Mesothelial cell of epicardium (in vitro differentiated cells): ENCODE measurements around the gene KLHL3. TPM values are rescaled to one million over a fixed set of nuclear protein-coding genes. Genes with fewer than 3 reads are reported as not detected.

ENCODE experiments used
- DNase-seq, 2 experiments: peaks; one replicate each; pipeline ENCODE4 v3.0.0; 2021; ENCODE audit warnings: low spot score in 2 of 2; ENCODE audit not compliant: unreplicated experiment in 2 of 2
- H3K27ac Mint-ChIP-seq: 2 replicates; pipeline ENCODE4 v1.8.0; 2021; ENCODE audit warnings: mixed read lengths
- H3K27me3 Mint-ChIP-seq: 2 replicates; pipeline ENCODE4 v1.8.0; 2021; ENCODE audit warnings: low read depth, mixed read lengths
- H3K36me3 Mint-ChIP-seq: 2 replicates; pipeline ENCODE4 v1.8.0; 2021; ENCODE audit warnings: mixed read lengths
- H3K4me1 Mint-ChIP-seq: 2 replicates; pipeline ENCODE4 v1.8.0; 2021; ENCODE audit warnings: mixed read lengths
- H3K4me3 Mint-ChIP-seq: 2 replicates; pipeline ENCODE4 v1.8.0; 2021; ENCODE audit warnings: mild to moderate bottlenecking, moderate library complexity, mixed read lengths
- H3K9me3 Mint-ChIP-seq: 2 replicates; pipeline ENCODE4 v1.8.0; 2021; ENCODE audit warnings: mixed read lengths
- total RNA-seq: library from RNA; stranded (reverse); gene quantifications from 3 replicates; pipeline ENCODE4 v1.2.1, GENCODE V29; 2021
- TF ChIP-seq, protein P1 (sequence below): fragments of 200-600 bp; sonication (generic); IDR thresholded peaks from one replicate; pipeline ENCODE4 v1.5.0; 2021; ENCODE audit warnings: antibody characterized with exemption; ENCODE audit not compliant: unreplicated experiment

The KLHL3 gene
- total RNA-seq, 1 donor from 2014 or later, result 13.1 TPM

DNA sequence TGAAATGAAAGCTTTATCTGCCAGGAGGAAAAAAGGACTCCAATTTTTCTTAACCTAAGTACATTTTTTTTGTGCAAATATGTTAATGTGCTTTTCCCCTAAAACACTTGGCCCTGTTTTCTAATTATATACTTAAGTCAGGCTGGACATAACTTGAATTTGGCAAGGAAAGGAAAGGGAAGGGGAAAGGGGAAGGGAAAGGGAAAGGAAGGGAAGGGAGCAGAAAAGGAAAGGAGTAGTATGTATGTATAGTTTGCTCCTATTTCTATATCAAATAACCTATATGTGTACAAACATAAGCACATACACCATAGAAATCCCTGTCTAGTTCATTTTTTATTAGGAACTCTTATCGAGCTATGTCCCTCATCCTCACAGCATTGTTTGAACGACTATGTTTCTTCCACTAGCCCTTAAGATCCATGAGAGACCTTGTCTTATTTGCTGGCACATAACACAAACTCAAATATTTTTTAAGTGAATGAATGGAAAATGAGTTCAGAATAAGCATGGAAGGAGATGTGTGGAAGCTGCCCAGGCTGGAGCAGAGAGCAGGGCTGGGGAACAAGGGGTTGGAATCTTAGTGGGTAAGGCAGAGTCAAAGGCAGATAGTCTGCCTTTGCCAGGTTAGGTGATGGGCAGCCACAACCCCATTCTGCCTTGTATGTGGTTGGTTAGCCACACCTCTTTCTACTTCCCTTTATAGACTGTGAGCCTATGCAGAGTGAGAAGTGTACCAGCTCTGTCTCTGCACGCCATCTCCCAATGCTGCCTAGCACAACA, 70.0 kb downstream of the KLHL3 start:
- no peak for DNase-seq
- Mint-ChIP-seq H3K36me3 (peaks cover 6% of the 10 kb centered on the region), H3K9me3 (peaks cover under 1% of the 10 kb centered on the region), H3K27ac (no peak overlapping the region), H3K4me3 (no peak overlapping the region), H3K4me1 (peaks cover 3% of the 10 kb centered on the region), H3K27me3 (no peaks in the 10 kb centered on the region)
- TF ChIP-seq, protein P1, sequence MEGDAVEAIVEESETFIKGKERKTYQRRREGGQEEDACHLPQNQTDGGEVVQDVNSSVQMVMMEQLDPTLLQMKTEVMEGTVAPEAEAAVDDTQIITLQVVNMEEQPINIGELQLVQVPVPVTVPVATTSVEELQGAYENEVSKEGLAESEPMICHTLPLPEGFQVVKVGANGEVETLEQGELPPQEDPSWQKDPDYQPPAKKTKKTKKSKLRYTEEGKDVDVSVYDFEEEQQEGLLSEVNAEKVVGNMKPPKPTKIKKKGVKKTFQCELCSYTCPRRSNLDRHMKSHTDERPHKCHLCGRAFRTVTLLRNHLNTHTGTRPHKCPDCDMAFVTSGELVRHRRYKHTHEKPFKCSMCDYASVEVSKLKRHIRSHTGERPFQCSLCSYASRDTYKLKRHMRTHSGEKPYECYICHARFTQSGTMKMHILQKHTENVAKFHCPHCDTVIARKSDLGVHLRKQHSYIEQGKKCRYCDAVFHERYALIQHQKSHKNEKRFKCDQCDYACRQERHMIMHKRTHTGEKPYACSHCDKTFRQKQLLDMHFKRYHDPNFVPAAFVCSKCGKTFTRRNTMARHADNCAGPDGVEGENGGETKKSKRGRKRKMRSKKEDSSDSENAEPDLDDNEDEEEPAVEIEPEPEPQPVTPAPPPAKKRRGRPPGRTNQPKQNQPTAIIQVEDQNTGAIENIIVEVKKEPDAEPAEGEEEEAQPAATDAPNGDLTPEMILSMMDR, result no peak

DNA sequence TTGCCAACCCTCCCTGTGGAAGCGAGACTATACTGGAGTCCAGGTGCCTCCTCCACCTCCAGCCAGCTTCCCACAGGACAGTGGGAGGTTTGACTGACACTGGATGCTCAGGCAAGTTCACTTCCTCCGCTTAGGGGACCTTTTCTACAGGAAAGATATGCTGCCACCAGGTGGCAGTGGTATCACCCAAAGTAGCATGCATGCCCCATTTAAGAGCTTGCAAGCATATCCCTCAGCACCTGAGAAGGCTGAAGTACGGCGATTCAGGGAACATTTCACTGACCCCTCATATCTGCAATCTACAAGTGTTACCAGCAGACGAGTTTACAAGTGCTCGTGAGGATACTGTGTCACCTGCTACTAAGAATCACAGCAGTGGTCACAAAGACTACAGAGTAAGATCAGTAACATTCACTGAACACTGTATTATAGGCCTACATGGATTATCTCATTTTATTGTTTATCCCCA, 75.5 kb downstream of the KLHL3 start:
- DNase-seq, result peak; percentile 27 to 71
- H3K9me3 Mint-ChIP-seq, result no peaks in the 10 kb centered on the region

DNA sequence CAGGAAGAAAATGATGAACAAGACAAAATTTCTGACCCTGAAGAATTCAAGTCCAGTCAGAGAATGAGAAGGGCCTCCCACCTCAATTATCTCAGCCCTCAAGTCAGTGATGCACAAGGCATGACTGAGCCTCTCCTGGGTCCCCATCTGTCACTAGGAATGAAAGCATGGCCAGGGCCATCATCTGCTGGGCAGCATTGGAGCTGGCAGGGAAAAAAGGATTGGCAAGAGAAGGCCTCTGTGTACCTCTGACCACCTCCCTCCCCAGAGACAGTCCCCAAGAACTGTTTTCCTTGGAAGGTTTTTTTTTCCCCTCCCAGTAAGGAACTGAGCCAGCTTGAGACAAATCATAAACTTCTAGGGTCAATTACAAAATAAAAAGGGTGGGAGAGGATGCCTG, 76.7 kb downstream of the KLHL3 start:
- TF ChIP-seq, protein P1, result no peak
- Mint-ChIP-seq H3K27me3 (no peaks in the 10 kb centered on the region), H3K36me3 (peaks cover 16% of the 10 kb centered on the region), H3K4me3 (no peak overlapping the region), H3K9me3 (no peaks in the 10 kb centered on the region), H3K27ac (no peak overlapping the region), H3K4me1 (no peaks in the 10 kb centered on the region)
- DNase-seq, result no peak

More for the DNA sequence above, 75.5 kb downstream of the KLHL3 start:
- Mint-ChIP-seq H3K27ac (no peak overlapping the region), H3K4me3 (no peak overlapping the region), H3K27me3 (no peaks in the 10 kb centered on the region), H3K4me1 (peaks cover 2% of the 10 kb centered on the region), H3K36me3 (peaks cover 15% of the 10 kb centered on the region)
- TF ChIP-seq, protein P1, result peak; percentile 67

DNA sequence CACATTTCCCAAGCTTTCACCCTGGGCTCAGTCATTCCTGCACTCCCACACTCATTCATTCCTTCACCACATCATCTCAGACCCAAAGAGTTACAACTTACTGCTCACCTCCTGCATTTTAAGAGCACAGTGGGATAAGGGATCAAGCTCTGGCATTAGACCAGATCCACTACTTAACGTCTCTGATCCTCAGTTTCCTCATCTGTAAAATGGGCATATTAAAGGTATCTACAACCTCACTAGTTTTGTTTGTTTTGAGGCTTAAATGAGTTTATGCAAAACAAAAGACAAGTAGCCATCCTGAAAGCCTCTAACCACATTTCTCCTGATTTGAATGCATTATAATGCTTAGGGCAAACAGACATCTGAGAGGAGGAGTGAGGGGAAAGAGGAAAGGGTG, 77.6 kb downstream of the KLHL3 start:
- no peak overlapping the region for H3K4me3 Mint-ChIP-seq
- no peaks in the 10 kb centered on the region for H3K4me1 Mint-ChIP-seq
- no peaks in the 10 kb centered on the region for H3K9me3 Mint-ChIP-seq
- TF ChIP-seq, protein P1, result no peak
- no peaks in the 10 kb centered on the region for H3K27me3 Mint-ChIP-seq
- H3K36me3 Mint-ChIP-seq, result peaks cover 16% of the 10 kb centered on the region
- H3K27ac Mint-ChIP-seq, result no peak overlapping the region
- DNase-seq, result no peak

DNA sequence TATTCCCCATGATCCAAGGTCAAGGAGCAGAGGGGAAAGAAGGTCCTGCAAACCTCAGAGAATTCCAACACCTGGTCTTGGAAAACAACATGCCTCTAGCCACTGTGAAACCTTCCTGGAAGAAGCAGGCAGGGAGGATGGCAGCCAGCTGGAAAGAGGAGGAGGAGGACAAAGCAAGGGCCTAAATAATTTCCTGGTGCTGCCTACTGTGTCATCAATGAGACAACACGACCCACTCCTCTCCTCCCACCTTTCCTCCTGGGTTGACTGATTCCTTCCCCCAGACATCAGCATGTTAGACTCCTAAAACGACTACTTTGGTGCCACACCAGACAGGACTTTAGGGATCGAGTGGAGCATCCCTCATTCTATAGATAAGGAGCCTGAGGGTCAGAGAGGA, 78.8 kb downstream of the KLHL3 start:
- Mint-ChIP-seq H3K4me1 (no peaks in the 10 kb centered on the region), H3K4me3 (no peak overlapping the region), H3K9me3 (no peaks in the 10 kb centered on the region), H3K27ac (no peak overlapping the region), H3K36me3 (peaks cover 19% of the 10 kb centered on the region), H3K27me3 (no peaks in the 10 kb centered on the region)
- no peak for DNase-seq
- TF ChIP-seq, protein P1, result no peak
